RWPE2 (cell line): ENCODE data around the gene PRKCE.

Experiments used
- ATAC-seq: fragments of 200-7000 bp; cut with Tn5 transposase; 3 replicates; pipeline ENCODE4 v1.9.1; 2021; ENCODE audit warnings: low read depth
- DNase-seq: peaks from one replicate; pipeline ENCODE4 v3.0.0-alpha.2; 2020; ENCODE audit warnings: low spot score
- H3K27ac ChIP-seq: fragments of 450-650 bp; 2 replicates; pipeline ENCODE4 v1.5.1; 2017; ENCODE audit warnings: mild to moderate bottlenecking; ENCODE audit not compliant: poor library complexity, severe bottlenecking
- H3K27me3 ChIP-seq: fragments of 250-450 bp; sonication (Bioruptor Pico); 2 replicates; pipeline ENCODE4 v1.5.1; 2021; ENCODE audit warnings: mild to moderate bottlenecking, moderate library complexity; ENCODE audit not compliant: insufficient read depth, poor library complexity, severe bottlenecking
- H3K36me3 ChIP-seq: fragments of 250-450 bp; sonication (Bioruptor Pico); 2 replicates; pipeline ENCODE4 v1.5.1; 2020; ENCODE audit warnings: low read depth, mild to moderate bottlenecking, moderate library complexity
- H3K4me1 ChIP-seq: fragments of 250-450 bp; sonication (Bioruptor Pico); 2 replicates; pipeline ENCODE4 v1.5.1; 2021; ENCODE audit warnings: mild to moderate bottlenecking, moderate library complexity; ENCODE audit not compliant: insufficient read depth, poor library complexity, severe bottlenecking
- H3K4me3 ChIP-seq: fragments of 250-450 bp; sonication (Bioruptor Pico); 2 replicates; pipeline ENCODE4 v1.5.1; 2021; ENCODE audit warnings: mild to moderate bottlenecking, moderate library complexity; ENCODE audit not compliant: severe bottlenecking
- H3K9me3 ChIP-seq: fragments of 250-450 bp; sonication (Bioruptor Pico); 2 replicates; pipeline ENCODE4 v1.5.1; 2021; ENCODE audit warnings: mild to moderate bottlenecking, moderate library complexity; ENCODE audit not compliant: severe bottlenecking
- CTCF ChIP-seq: fragments of 450-650 bp; IDR thresholded peaks from one replicate; pipeline ENCODE4 v1.5.1; 2017; ENCODE audit warnings: mild to moderate bottlenecking, moderate library complexity; ENCODE audit not compliant: poor library complexity, severe bottlenecking

The PRKCE gene

GRCh38 chr2:45685260-45685659, 33.8 kb downstream of the PRKCE start:
- no peak for DNase-seq
- TF ChIP-seq CTCF, result no peak
- peaks cover 20% of the 10 kb centered on the region for H3K4me1 ChIP-seq
- H3K27me3 ChIP-seq, result no peaks in the 10 kb centered on the region
- H3K4me3 ChIP-seq, result no peak overlapping the region
- H3K36me3 ChIP-seq, result no peaks in the 10 kb centered on the region
- no peak for ATAC-seq
- H3K27ac ChIP-seq, result no peak overlapping the region
- no peaks in the 10 kb centered on the region for H3K9me3 ChIP-seq

- peaks cover 2% of the 10 kb centered on the region for H3K4me1 ChIP-seq
- TF ChIP-seq CTCF, result no peak
Measured at GRCh38 chr2:45687964-45688363, 36.5 kb downstream of the PRKCE start.

GRCh38 chr2:45688479-45689298, 37.2 kb downstream of the PRKCE start:
- Histone ChIP-seq H3K9me3 (no peaks in the 10 kb centered on the region), H3K36me3 (no peaks in the 10 kb centered on the region), H3K4me1 (no peaks in the 10 kb centered on the region), H3K4me3 (no peak overlapping the region), H3K27ac (no peak overlapping the region), H3K27me3 (no peaks in the 10 kb centered on the region)
- DNase-seq (no peak), ATAC-seq (no peak)
- TF ChIP-seq CTCF, result no peak

More at GRCh38 chr2:45687964-45688363, 36.5 kb downstream of the PRKCE start:
- H3K9me3 ChIP-seq, result no peaks in the 10 kb centered on the region
- no peaks in the 10 kb centered on the region for H3K27me3 ChIP-seq
- H3K4me3 ChIP-seq, result no peak overlapping the region
- ATAC-seq, result no peak
- DNase-seq, result no peak
- H3K36me3 ChIP-seq, result no peaks in the 10 kb centered on the region
- H3K27ac ChIP-seq, result no peak overlapping the region

- no peak overlapping the region for H3K27ac ChIP-seq
- no peak for ATAC-seq
- no peaks in the 10 kb centered on the region for H3K27me3 ChIP-seq
- H3K9me3 ChIP-seq, result no peaks in the 10 kb centered on the region
- DNase-seq, result no peak
- no peaks in the 10 kb centered on the region for H3K36me3 ChIP-seq
- no peak for TF ChIP-seq CTCF
- H3K4me3 ChIP-seq, result no peak overlapping the region
- H3K4me1 ChIP-seq, result no peaks in the 10 kb centered on the region
Measured at GRCh38 chr2:45690231-45690630, 38.8 kb downstream of the PRKCE start.
